GM18507 (cell line): ENCODE data around the gene APBB2.

Experiments used
- DNase-seq: peaks from one replicate; pipeline ENCODE4 v3.0.0; 2011; ENCODE audit warnings: low read depth; ENCODE audit not compliant: insufficient read length; ENCODE audit errors: extremely low spot score
- FAIRE-seq: peaks from 2 replicates; lab custom pipeline; 2011; peaks lifted over from hg19 to GRCh38; lab: Jason Lieb, UNC

Gene APBB2

GRCh38 chr4:40967550-40967949, 246.8 kb downstream of the APBB2 start:
- FAIRE-seq (no peak), DNase-seq (no peak)

GRCh38 chr4:40966091-40966490, 248.3 kb downstream of the APBB2 start:
- FAIRE-seq (no peak), DNase-seq (no peak)

- no peak for DNase-seq
These were observed 250.4 kb downstream of the APBB2 start for GRCh38 chr4:40963897-40964478.

GRCh38 chr4:40962551-40963180, 251.7 kb downstream of the APBB2 start:
- no peak for FAIRE-seq

More at GRCh38 chr4:40963897-40964478, 250.4 kb downstream of the APBB2 start:
- FAIRE-seq: no peak

GRCh38 chr4:40960941-40961340, 253.4 kb downstream of the APBB2 start:
- no peak for FAIRE-seq

More at GRCh38 chr4:40962551-40963180, 251.7 kb downstream of the APBB2 start:
- DNase-seq: no peak

GRCh38 chr4:40957281-40957680, 257.1 kb downstream of the APBB2 start:
- no peak for DNase-seq
- FAIRE-seq: no peak

More at GRCh38 chr4:40960941-40961340, 253.4 kb downstream of the APBB2 start:
- DNase-seq: no peak

- no peak for FAIRE-seq
These were observed 257.6 kb downstream of the APBB2 start for GRCh38 chr4:40956721-40957255.

GRCh38 chr4:40954088-40954668, 260.2 kb downstream of the APBB2 start:
- FAIRE-seq (no peak), DNase-seq (no peak)

More at GRCh38 chr4:40956721-40957255, 257.6 kb downstream of the APBB2 start:
- no peak for DNase-seq

GRCh38 chr4:40953283-40954087, 260.9 kb downstream of the APBB2 start:
- DNase-seq: no peak
- no peak for FAIRE-seq

- no peak for FAIRE-seq
- DNase-seq: no peak
These were observed 261.7 kb downstream of the APBB2 start for GRCh38 chr4:40952672-40953071.

- FAIRE-seq (no peak), DNase-seq (no peak)
These were observed 262.1 kb downstream of the APBB2 start for GRCh38 chr4:40952217-40952616.

GRCh38 chr4:40951026-40951425, 263.3 kb downstream of the APBB2 start:
- FAIRE-seq: no peak

GRCh38 chr4:40949358-40950100, 264.8 kb downstream of the APBB2 start:
- no peak for FAIRE-seq
- DNase-seq: no peak

More at GRCh38 chr4:40951026-40951425, 263.3 kb downstream of the APBB2 start:
- DNase-seq: no peak

- FAIRE-seq (no peak), DNase-seq (no peak)
These were observed 266.3 kb downstream of the APBB2 start for GRCh38 chr4:40948014-40948413.

GRCh38 chr4:40946652-40947051, 267.7 kb downstream of the APBB2 start:
- DNase-seq (no peak), FAIRE-seq (no peak)

- DNase-seq (no peak), FAIRE-seq (no peak)
These were observed 273.6 kb downstream of the APBB2 start for GRCh38 chr4:40940756-40941155.

GRCh38 chr4:40940317-40940741, 274.0 kb downstream of the APBB2 start:
- FAIRE-seq: no peak
- DNase-seq: no peak

GRCh38 chr4:40939856-40940255, 274.5 kb downstream of the APBB2 start:
- FAIRE-seq: no peak
- no peak for DNase-seq

- DNase-seq (no peak), FAIRE-seq (no peak)
These were observed 276.0 kb downstream of the APBB2 start for GRCh38 chr4:40938337-40938736.
